HG02870 (cell line): ENCODE results near the gene GOLGA3.
A peak's percentile ranks its signal among the peaks of the same experiment; 100 is the strongest.
"Not testable (repeated sequence)": the region's sequence is repeated elsewhere in the genome, so short reads cannot be mapped to it uniquely, and the experiment has no call there.

Experiments
- ATAC-seq: cut with Tn5 transposase; IDR thresholded peaks from one replicate; pipeline ENCODE4 v1.9.1; 2021; ENCODE audit warnings: mild to moderate bottlenecking, moderate library complexity; ENCODE audit not compliant: unreplicated experiment

The GOLGA3 gene

GRCh38 chr12:132828706-132829534 is at the start of gene GOLGA3:
Gene GOLGA3 (minus strand): TSS chr12:132828869. CDS start chr12:132822128, 6,741 bp downstream.
- ATAC-seq, result peak; percentile 82

- ATAC-seq, result not testable (repeated sequence)
Measured at GRCh38 chr12:132874620-132875019, 46.0 kb upstream of the GOLGA3 start.

GRCh38 chr12:132874175-132874574 is 45.5 kb upstream of the GOLGA3 start:
- no peak for ATAC-seq

- ATAC-seq, result no peak
Measured at GRCh38 chr12:132873724-132874123, 45.1 kb upstream of the GOLGA3 start.

- ATAC-seq, result no peak
Measured at GRCh38 chr12:132872975-132873421, 44.3 kb upstream of the GOLGA3 start.

- no peak for ATAC-seq
Measured at GRCh38 chr12:132872073-132872855, 43.6 kb upstream of the GOLGA3 start.

- no peak for ATAC-seq
Measured at GRCh38 chr12:132869551-132869950, 40.9 kb upstream of the GOLGA3 start.

- no peak for ATAC-seq
Measured at GRCh38 chr12:132866251-132866828, 37.7 kb upstream of the GOLGA3 start.

GRCh38 chr12:132861558-132861957 is 32.9 kb upstream of the GOLGA3 start:
- no peak for ATAC-seq

GRCh38 chr12:132858718-132859266 is 30.1 kb upstream of the GOLGA3 start:
- no peak for ATAC-seq

GRCh38 chr12:132857019-132857418 is 28.4 kb upstream of the GOLGA3 start:
- not testable (repeated sequence) for ATAC-seq

GRCh38 chr12:132856581-132856980 is 27.9 kb upstream of the GOLGA3 start:
- ATAC-seq, result no peak

GRCh38 chr12:132855211-132855610 is 26.5 kb upstream of the GOLGA3 start:
- ATAC-seq, result not testable (repeated sequence)

GRCh38 chr12:132853285-132854092 is 24.8 kb upstream of the GOLGA3 start:
- no peak for ATAC-seq

- ATAC-seq, result no peak
Measured at GRCh38 chr12:132852496-132852895, 23.8 kb upstream of the GOLGA3 start.

GRCh38 chr12:132851465-132851864 is 22.8 kb upstream of the GOLGA3 start:
- ATAC-seq, result no peak

GRCh38 chr12:132850291-132850690 is 21.6 kb upstream of the GOLGA3 start:
- ATAC-seq, result no peak

GRCh38 chr12:132848521-132848920 is 19.9 kb upstream of the GOLGA3 start:
- ATAC-seq, result no peak

- ATAC-seq, result no peak
Measured at GRCh38 chr12:132847363-132848356, 19.0 kb upstream of the GOLGA3 start.
